ENCODE results near the gene MYL11. TPM values are rescaled to one million over a fixed set of nuclear protein-coding genes. Genes with fewer than 3 reads are reported as not detected.
A peak's percentile ranks its signal among the peaks of the same experiment; 100 is the strongest.

The MYL11 gene
- total RNA-seq, 8 experiments from 2014 or later, result 1.1 to 7.5 (median 3.0) TPM; not detected in 5

DNA sequence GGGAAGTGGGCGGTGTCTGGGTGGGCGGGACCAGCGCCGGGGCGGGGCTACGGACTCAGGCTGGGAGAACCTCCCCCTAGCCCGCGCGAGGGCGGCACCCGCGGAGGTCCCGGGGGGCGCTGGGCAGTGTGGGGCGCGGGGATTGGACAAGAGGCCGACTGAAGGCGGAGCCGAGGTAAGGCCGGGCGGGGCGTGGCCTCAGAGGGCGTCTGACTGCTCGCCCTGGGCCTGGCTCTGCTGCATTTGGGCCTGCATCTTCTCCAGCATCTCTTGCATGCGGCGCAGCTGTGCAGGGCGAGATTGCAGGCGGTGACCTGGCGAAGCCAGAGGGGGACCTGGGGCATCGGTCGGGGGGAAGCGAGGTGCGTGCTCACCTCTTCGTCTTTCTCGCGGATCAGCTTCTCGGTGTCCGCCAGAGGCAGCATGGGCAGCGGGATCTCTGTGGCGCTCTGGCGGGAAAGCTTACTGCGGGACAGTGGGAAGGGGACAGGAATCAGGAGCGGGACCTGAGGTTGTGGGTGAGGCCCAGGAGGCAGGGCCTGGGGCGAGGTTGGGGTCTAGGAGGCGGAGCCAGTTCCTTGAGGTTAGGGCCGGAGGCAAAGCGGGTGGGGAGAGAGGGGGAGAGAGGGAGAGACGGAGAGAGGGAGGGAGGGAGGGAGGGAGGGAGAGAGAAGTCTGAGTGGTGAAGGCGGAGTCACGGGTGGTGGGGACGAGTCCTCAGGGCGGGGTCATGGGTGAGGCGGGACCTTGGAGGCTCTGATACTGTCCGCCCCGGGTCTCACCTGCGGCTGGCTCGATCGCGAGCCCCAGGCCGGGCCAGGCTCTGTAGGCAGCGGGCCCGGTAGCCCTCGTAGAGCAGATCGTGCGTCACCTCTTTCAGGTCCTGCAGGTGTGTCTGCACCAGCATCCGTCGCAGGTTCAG lies 3.9 kb downstream of the MYL11 start:
- peak overlapping the region; percentile 50 to 80 (median 52) for H3K4me3 ChIP-seq
- in situ Hi-C loops (cut with MboI; ENCODE audit: low pct_unique_long_range_greater_than_20kb in 2 of 9, low sequenced_read_pairs in 9 of 9, unreplicated experiment in 9 of 9), result no loop called here
- WGBS, 10 experiments, result 0% methylated on average over 2 to 10 of the region's 67 CpGs; no CpG with 5 or more reads in 8 of the 10 experiments
- peaks cover 8 to 12% of the 10 kb centered on the region in 2 donors for H3K4me1 ChIP-seq (replicated peaks in 1 of 2)
- peak; percentile 88 to 93 (median 92) for ATAC-seq (replicated peaks in 6 of 8)
- H3K27ac ChIP-seq, result peak overlapping the region; percentile 97 to 100

DNA sequence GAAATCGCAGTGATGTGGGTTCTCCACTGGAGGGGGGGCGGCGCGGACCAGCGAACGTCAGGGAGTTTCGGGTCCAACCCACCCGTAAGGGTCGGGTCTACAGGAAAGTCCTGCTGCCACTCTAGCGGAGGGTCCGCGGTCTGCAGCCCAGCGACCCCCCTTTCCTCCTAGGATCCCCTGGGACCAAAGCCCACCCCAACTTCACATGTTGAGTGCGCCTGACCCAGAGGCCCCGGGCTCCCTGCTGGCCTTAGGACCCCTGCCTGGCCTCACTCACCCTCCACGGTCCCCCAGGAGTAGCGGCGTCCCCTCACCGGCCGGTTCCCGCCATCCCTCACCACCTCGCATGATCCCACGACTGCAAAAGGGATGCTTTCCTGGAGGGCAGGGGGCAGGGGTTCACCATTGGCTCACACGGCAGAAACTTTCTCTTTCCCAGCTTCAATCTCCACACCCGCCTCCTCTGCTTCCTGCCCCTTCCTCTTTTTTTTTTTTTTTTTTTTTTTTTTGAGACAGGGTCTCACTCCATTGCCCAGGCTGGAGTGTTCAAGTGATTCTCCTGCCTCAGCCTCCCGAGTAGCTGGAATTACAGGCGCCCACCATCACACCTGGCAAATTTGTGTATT lies 4.7 kb downstream of the MYL11 start:
- in situ Hi-C loops (cut with MboI; ENCODE audit: low pct_unique_long_range_greater_than_20kb in 2 of 9, low sequenced_read_pairs in 9 of 9, unreplicated experiment in 9 of 9), result no loop called here
- Histone ChIP-seq H3K4me3 (peak overlapping the region; percentile 50 to 80 (median 52)), H3K4me1 (replicated peaks in 1 of 2) (peaks cover 8 to 12% of the 10 kb centered on the region in 2 donors), H3K27ac (peak overlapping the region; percentile 64 to 100)
- ATAC-seq (replicated peaks in 6 of 8), result no peak
- WGBS, 10 experiments, result 3 to 100% (median 68%) methylated on average over 1 to 11 of the region's 27 CpGs; no CpG with 5 or more reads in 2 of the 10 experiments

- WGBS, 10 experiments, result 83 to 100% (median 100%) methylated on average over 1 to 3 of the region's 4 CpGs; no CpG with 5 or more reads in 5 of the 10 experiments
- H3K4me3 ChIP-seq, result no peak overlapping the region
- peaks cover 8 to 12% of the 10 kb centered on the region in 2 donors for H3K4me1 ChIP-seq (replicated peaks in 1 of 2)
- ATAC-seq (replicated peaks in 6 of 8), result no peak
- H3K27ac ChIP-seq, result no peak overlapping the region
- in situ Hi-C loops (cut with MboI; ENCODE audit: low pct_unique_long_range_greater_than_20kb in 2 of 9, low sequenced_read_pairs in 9 of 9, unreplicated experiment in 9 of 9), result no loop called here
Measured at GRCh38 chr16:30380072-30380802, 5.6 kb downstream of the MYL11 start.

DNA sequence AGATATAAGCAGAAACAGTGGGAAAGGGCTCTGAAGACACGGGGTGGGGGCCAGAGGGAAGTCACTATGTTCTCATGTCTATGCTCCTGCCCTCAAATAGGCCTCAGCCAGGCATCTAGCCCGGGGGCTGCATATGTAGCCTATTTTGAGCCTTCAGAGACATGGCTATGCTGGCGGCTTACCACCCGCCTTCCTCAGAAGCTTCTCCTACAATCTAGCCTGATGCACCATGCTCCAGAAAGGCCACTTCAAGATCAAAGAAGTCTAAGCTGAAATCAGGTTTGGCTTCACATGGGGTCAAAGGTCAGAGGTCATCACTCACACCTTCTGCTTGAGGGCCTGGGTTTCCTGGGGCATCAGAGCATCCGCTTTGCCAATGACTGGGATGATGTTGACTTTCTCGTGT lies 6.2 kb downstream of the MYL11 start:
- ATAC-seq (replicated peaks in 6 of 8), result no peak
- Histone ChIP-seq H3K4me3 (no peak overlapping the region), H3K27ac (no peak overlapping the region), H3K4me1 (replicated peaks in 1 of 2) (peaks cover 8 to 12% of the 10 kb centered on the region in 2 donors)
- 0 to 100% (median 83%) methylated on average over 1 to 3 of the region's 6 CpGs; no CpG with 5 or more reads in 4 of the 10 experiments for WGBS, 10 experiments
- in situ Hi-C loops (cut with MboI; ENCODE audit: low pct_unique_long_range_greater_than_20kb in 2 of 9, low sequenced_read_pairs in 9 of 9, unreplicated experiment in 9 of 9), result no loop called here

DNA sequence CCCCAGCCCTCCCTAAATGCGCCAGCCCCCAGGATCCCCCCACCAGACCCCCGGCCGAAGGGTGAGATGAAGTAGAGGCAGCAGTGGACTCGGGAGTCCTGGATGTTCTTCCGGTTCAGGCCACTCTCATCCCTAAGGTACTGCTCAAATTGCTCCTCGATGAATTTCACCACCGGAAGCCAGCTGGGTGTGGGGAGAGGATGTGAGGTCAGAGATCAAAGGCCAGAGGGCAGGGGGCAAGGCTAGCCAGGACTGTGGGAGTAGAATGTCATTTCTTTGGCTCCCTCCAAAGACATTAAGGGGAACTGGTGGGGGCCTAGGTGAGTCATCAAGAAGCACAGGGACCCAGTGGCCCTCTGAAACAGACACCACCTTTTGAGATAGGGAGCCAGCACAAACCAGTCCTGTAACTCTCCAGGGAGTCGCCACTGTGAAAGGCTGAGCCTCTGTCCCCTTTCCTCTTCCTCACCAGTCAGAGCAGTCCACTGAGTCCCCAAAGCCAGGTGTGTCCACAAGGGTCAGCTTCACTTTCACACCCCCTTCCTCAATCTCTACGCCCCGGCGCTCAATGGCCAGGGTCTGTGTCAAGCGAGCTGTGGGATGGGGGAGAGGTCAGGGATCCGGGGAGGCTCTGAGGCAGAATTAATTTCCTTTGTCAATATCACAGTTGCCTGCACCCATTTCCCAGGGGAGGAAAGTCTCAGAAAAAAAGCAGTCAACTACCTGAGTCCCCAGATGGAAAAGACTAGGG lies 6.9 kb downstream of the MYL11 start:
- Histone ChIP-seq H3K4me1 (replicated peaks in 1 of 2) (peaks cover 8 to 12% of the 10 kb centered on the region in 2 donors), H3K4me3 (no peak overlapping the region), H3K27ac (no peak overlapping the region)
- in situ Hi-C loops (cut with MboI; ENCODE audit: low pct_unique_long_range_greater_than_20kb in 2 of 9, low sequenced_read_pairs in 9 of 9, unreplicated experiment in 9 of 9), result no loop called here
- ATAC-seq (replicated peaks in 6 of 8), result no peak
- WGBS, 10 experiments, result 75 to 100% (median 87%) methylated on average over 2 to 4 of the region's 13 CpGs; no CpG with 5 or more reads in 7 of the 10 experiments

- H3K27ac ChIP-seq, result no peak within 1 kb of the TSS
- in situ Hi-C loops (cut with MboI; ENCODE audit: low pct_unique_long_range_greater_than_20kb in 2 of 9, low sequenced_read_pairs in 9 of 9, unreplicated experiment in 9 of 9), result no loop called here
- 0 to 87% (median 60%) methylated on average over 1 to 3 of the region's 12 CpGs; no CpG with 5 or more reads in 7 of the 10 experiments for WGBS, 10 experiments
- no peak for ATAC-seq (replicated peaks in 6 of 8)
- H3K4me1 ChIP-seq (replicated peaks in 1 of 2), result peaks cover 2 to 6% of the 10 kb centered on the region in 2 donors
- H3K4me3 ChIP-seq, result no peak within 1 kb of the TSS
Measured at GRCh38 chr16:30382111-30382881, 7.7 kb downstream of the MYL11 start, which contains the start of gene SEPTIN1. Gene SEPTIN1, minus strand, starts transcription at chr16:30382561. Its CDS starts 19 bp downstream, at chr16:30382542.

GRCh38 chr16:30383521-30383920 lies 8.9 kb downstream of the MYL11 start:
- no peak for ATAC-seq (replicated peaks in 6 of 8)
- in situ Hi-C loops (cut with MboI; ENCODE audit: low pct_unique_long_range_greater_than_20kb in 2 of 9, low sequenced_read_pairs in 9 of 9, unreplicated experiment in 9 of 9), result no loop called here
- Histone ChIP-seq H3K27ac (no peak overlapping the region), H3K4me3 (no peak overlapping the region), H3K4me1 (replicated peaks in 1 of 2) (peaks cover 0 to 4% of the 10 kb centered on the region in 2 donors)
- 0 to 67% (median 57%) methylated on average over 1 to 2 of the region's 2 CpGs; no CpG with 5 or more reads in 3 of the 10 experiments for WGBS, 10 experiments

DNA sequence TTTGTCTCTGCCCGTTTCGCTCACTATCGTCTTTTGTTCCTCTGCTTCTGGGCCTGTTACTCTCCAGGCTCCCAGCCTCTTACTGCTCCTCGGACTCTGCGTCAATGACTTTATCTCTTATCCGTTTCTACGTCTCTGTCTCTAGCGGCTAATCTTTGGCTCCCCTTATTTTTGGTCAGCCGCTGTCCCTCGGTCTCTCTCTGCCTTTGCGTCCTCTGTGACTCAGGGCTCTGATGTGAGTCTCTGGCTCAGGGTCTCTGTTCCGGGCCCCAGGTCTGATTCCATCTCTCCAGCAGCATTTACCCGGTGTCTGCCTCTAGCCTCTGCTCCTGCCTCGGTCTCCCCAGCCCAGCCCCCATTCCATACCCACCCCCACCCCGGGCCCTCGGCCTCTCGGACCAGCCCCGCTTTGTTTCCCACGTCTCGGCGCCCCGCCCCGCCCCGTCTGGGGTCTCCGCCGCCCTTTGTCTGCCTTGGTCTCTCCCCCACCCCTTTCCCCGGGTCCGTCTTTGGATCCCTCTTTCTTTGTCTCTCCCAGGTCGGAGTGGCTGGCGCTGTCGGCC lies 20.1 kb downstream of the MYL11 start:
- WGBS, 10 experiments, result 0 to 33% (median 11%) methylated on average over 1 to 10 of the region's 31 CpGs; no CpG with 5 or more reads in 1 of the 10 experiments
- ATAC-seq (replicated peaks in 6 of 8), result peak in 7 of 8 experiments; percentile 5 to 39 (median 18)
- Histone ChIP-seq H3K4me3 (peak overlapping the region; percentile 93 to 98 (median 95)), H3K27ac (peak overlapping the region; percentile 93 to 99), H3K4me1 (replicated peaks in 1 of 2) (peaks cover 10 to 20% of the 10 kb centered on the region in 2 donors)
- in situ Hi-C loops (cut with MboI; ENCODE audit: low pct_unique_long_range_greater_than_20kb in 2 of 9, low sequenced_read_pairs in 9 of 9, unreplicated experiment in 9 of 9), result no loop called here

DNA sequence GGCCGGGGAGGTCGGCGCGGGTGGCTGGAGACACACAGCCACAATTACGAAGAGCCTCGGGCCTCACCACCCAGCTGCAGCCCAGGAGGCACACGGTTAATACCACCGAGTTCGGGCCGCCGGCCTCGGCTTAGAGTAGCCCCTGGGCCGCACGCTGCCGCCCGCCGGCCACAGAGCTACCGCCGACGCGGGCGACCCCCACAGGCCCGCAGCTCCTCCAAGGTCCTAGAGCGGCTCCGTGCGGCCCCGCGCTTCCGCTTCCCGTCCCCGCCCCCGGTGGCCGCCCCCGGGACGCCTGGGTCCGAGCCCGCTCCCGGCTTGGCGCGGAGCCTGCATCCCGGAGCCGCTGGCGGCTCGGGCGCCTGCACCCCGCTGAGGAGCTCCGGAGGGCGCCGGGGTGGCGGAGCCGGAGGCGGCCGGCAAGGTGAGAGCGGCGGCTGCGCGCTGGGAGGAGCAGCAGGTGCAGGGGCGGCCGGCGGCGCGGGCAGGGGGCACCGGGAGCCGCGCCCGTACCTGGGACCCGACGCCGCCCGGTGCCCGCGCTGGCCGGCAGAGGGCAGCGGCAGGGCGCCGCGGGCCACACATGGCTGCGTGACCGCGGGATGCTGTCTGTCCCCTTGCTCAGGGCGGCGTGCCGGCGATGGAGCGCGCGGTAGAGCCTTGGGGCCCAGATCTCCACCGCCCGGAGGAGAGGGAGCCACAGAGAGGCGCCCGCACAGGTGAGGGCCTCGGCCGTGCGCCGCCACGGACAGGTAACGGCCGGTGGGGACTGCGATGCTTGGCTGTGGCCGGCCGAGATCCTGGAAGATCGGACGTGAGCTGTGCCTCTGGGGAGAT lies 20.8 kb downstream of the MYL11 start, which contains the start of gene ZNF48:
TSS of gene ZNF48 (plus strand) at position 266 of the 837 bp plus-strand sequence. CDS start at position 641, 375 bp downstream.
- H3K27ac ChIP-seq, result peak within 1 kb of the TSS; percentile 93 to 99
- H3K4me1 ChIP-seq (replicated peaks in 1 of 2), result peaks cover 11 to 23% of the 10 kb centered on the region in 2 donors
- in situ Hi-C loops (cut with MboI; ENCODE audit: low pct_unique_long_range_greater_than_20kb in 2 of 9, low sequenced_read_pairs in 9 of 9, unreplicated experiment in 9 of 9), result no loop called here
- 1 to 3% (median 2%) methylated on average over 6 to 17 of the region's 103 CpGs; no CpG with 5 or more reads in 7 of the 10 experiments for WGBS, 10 experiments
- peak within 1 kb of the TSS; percentile 93 to 98 (median 95) for H3K4me3 ChIP-seq
- peak; percentile 91 to 95 (median 94) for ATAC-seq (replicated peaks in 6 of 8)

- Histone ChIP-seq H3K27ac (peak overlapping the region; percentile 93 to 99), H3K4me3 (peak overlapping the region; percentile 93 to 98 (median 95)), H3K4me1 (replicated peaks in 1 of 2) (peaks cover 11 to 27% of the 10 kb centered on the region in 2 donors)
- 12 to 42% (median 31%) methylated on average over 3 to 11 of the region's 13 CpGs for WGBS, 10 experiments
- in situ Hi-C loops (cut with MboI; ENCODE audit: low pct_unique_long_range_greater_than_20kb in 2 of 9, low sequenced_read_pairs in 9 of 9, unreplicated experiment in 9 of 9), result no loop called here
- ATAC-seq (replicated peaks in 6 of 8), result no peak
Measured at GRCh38 chr16:30395992-30396585, 21.5 kb downstream of the MYL11 start.

All from motor neuron (in vitro differentiated cells).